ENCODE measurements around the gene ADAM10.
"Not testable (repeated sequence)": the region's sequence is repeated elsewhere in the genome, so short reads cannot be mapped to it uniquely, and the experiment has no call there.

ADAM10 gene

GRCh38 chr15:58608711-58609110 lies 140.8 kb downstream of the ADAM10 start:
- Histone ChIP-seq H3K4me1 (no peaks in the 10 kb centered on the region), H3K27me3 (ENCODE audit: control insufficient read depth, insufficient read depth, low read length) (no peaks in the 10 kb centered on the region), H3K4me2 (ENCODE audit: low read length) (no peak overlapping the region), H3K9ac (no peak overlapping the region), H3K27ac (no peak overlapping the region), H3K36me3 (ENCODE audit: control insufficient read depth, insufficient read depth, low read length) (no peaks in the 10 kb centered on the region), H3K79me2 (no peaks in the 10 kb centered on the region), H3K9me3 (ENCODE audit: control insufficient read depth, low read length) (no peaks in the 10 kb centered on the region), H3K4me3 (ENCODE audit: low read depth, low read length) (no peak overlapping the region), H2AFZ (no peak overlapping the region)
- TF ChIP-seq CTCF (IDR thresholded peaks at IDR 0.05), result no peak

GRCh38 chr15:58608129-58608590 lies 141.3 kb downstream of the ADAM10 start:
- Histone ChIP-seq H3K4me1 (no peaks in the 10 kb centered on the region), H3K4me2 (ENCODE audit: low read length) (no peak overlapping the region), H3K36me3 (ENCODE audit: control insufficient read depth, insufficient read depth, low read length) (no peaks in the 10 kb centered on the region), H3K9me3 (ENCODE audit: control insufficient read depth, low read length) (no peaks in the 10 kb centered on the region), H3K4me3 (ENCODE audit: low read depth, low read length) (no peak overlapping the region), H3K79me2 (no peaks in the 10 kb centered on the region), H2AFZ (no peak overlapping the region), H3K9ac (no peak overlapping the region), H3K27me3 (ENCODE audit: control insufficient read depth, insufficient read depth, low read length) (no peaks in the 10 kb centered on the region), H3K27ac (no peak overlapping the region)
- no peak for TF ChIP-seq CTCF (IDR thresholded peaks at IDR 0.05)

- Histone ChIP-seq H3K9ac (no peak overlapping the region), H3K4me2 (ENCODE audit: low read length) (no peak overlapping the region), H3K27ac (no peak overlapping the region), H3K79me2 (no peaks in the 10 kb centered on the region), H3K4me3 (ENCODE audit: low read depth, low read length) (no peak overlapping the region), H2AFZ (no peak overlapping the region), H3K36me3 (ENCODE audit: control insufficient read depth, insufficient read depth, low read length) (no peaks in the 10 kb centered on the region), H3K4me1 (no peaks in the 10 kb centered on the region), H3K9me3 (ENCODE audit: control insufficient read depth, low read length) (no peaks in the 10 kb centered on the region), H3K27me3 (ENCODE audit: control insufficient read depth, insufficient read depth, low read length) (no peaks in the 10 kb centered on the region)
- no peak for TF ChIP-seq CTCF (IDR thresholded peaks at IDR 0.05)
Measured at GRCh38 chr15:58606577-58607080, 142.9 kb downstream of the ADAM10 start.

- no peak for TF ChIP-seq CTCF (IDR thresholded peaks at IDR 0.05)
- no peak overlapping the region for H3K4me3 ChIP-seq (ENCODE audit: low read depth, low read length)
- no peaks in the 10 kb centered on the region for H3K4me1 ChIP-seq
- H3K36me3 ChIP-seq (ENCODE audit: control insufficient read depth, insufficient read depth, low read length), result no peaks in the 10 kb centered on the region
- no peak overlapping the region for H3K27ac ChIP-seq
- no peaks in the 10 kb centered on the region for H3K27me3 ChIP-seq (ENCODE audit: control insufficient read depth, insufficient read depth, low read length)
- H3K9ac ChIP-seq, result no peak overlapping the region
- H3K9me3 ChIP-seq (ENCODE audit: control insufficient read depth, low read length), result no peaks in the 10 kb centered on the region
- no peaks in the 10 kb centered on the region for H3K79me2 ChIP-seq
- no peak overlapping the region for H3K4me2 ChIP-seq (ENCODE audit: low read length)
- H2AFZ ChIP-seq, result no peak overlapping the region
Measured at GRCh38 chr15:58605931-58606530, 143.5 kb downstream of the ADAM10 start.

- no peak for TF ChIP-seq CTCF (IDR thresholded peaks at IDR 0.05)
- no peak overlapping the region for H3K27ac ChIP-seq
- no peaks in the 10 kb centered on the region for H3K27me3 ChIP-seq (ENCODE audit: control insufficient read depth, insufficient read depth, low read length)
- no peaks in the 10 kb centered on the region for H3K36me3 ChIP-seq (ENCODE audit: control insufficient read depth, insufficient read depth, low read length)
- no peak overlapping the region for H3K9ac ChIP-seq
- H3K79me2 ChIP-seq, result no peaks in the 10 kb centered on the region
- no peaks in the 10 kb centered on the region for H3K4me1 ChIP-seq
- H3K9me3 ChIP-seq (ENCODE audit: control insufficient read depth, low read length), result no peaks in the 10 kb centered on the region
- H2AFZ ChIP-seq, result no peak overlapping the region
- no peak overlapping the region for H3K4me2 ChIP-seq (ENCODE audit: low read length)
- no peak overlapping the region for H3K4me3 ChIP-seq (ENCODE audit: low read depth, low read length)
Measured at GRCh38 chr15:58604455-58604923, 145.0 kb downstream of the ADAM10 start.

- H2AFZ ChIP-seq; H3K36me3 ChIP-seq (ENCODE audit: control insufficient read depth, insufficient read depth, low read length); H3K4me2 ChIP-seq (ENCODE audit: low read length); H3K79me2 ChIP-seq; H3K27me3 ChIP-seq (ENCODE audit: control insufficient read depth, insufficient read depth, low read length); H3K27ac ChIP-seq; H3K4me1 ChIP-seq; H3K9ac ChIP-seq; H3K4me3 ChIP-seq (ENCODE audit: low read depth, low read length); H3K9me3 ChIP-seq (ENCODE audit: control insufficient read depth, low read length): not testable (repeated sequence)
Measured at GRCh38 chr15:58603927-58604326, 145.6 kb downstream of the ADAM10 start.

All from parathyroid adenoma (tissue), 2 donors.